Neuron (in vitro differentiated cells): ENCODE data around the gene C17orf113.
A peak's percentile ranks its signal among the peaks of the same experiment; 100 is the strongest.

ENCODE experiments used
- H2AFZ ChIP-seq: one replicate; pipeline ENCODE4 v1.6.1; 2013; ENCODE audit warnings: low read depth, mild to moderate bottlenecking, inconsistent platforms, low read length, moderate library complexity
- H3K27me3 ChIP-seq: one replicate; pipeline ENCODE4 v1.6.1; 2013; ENCODE audit warnings: low read length; ENCODE audit not compliant: insufficient read depth
- H3K36me3 ChIP-seq: one replicate; pipeline ENCODE4 v1.6.1; 2013; ENCODE audit warnings: low read length; ENCODE audit not compliant: insufficient read depth
- H3K4me1 ChIP-seq: one replicate; pipeline ENCODE4 v1.6.1; 2013; ENCODE audit warnings: low read length; ENCODE audit not compliant: insufficient read depth
- H3K4me3 ChIP-seq: 2 replicates; pipeline ENCODE4 v1.5.1; 2013; ENCODE audit warnings: mild to moderate bottlenecking, low read length, moderate library complexity
- H3K9me3 ChIP-seq: one replicate; pipeline ENCODE4 v1.6.1; 2013; ENCODE audit warnings: low read length

C17orf113 gene

DNA sequence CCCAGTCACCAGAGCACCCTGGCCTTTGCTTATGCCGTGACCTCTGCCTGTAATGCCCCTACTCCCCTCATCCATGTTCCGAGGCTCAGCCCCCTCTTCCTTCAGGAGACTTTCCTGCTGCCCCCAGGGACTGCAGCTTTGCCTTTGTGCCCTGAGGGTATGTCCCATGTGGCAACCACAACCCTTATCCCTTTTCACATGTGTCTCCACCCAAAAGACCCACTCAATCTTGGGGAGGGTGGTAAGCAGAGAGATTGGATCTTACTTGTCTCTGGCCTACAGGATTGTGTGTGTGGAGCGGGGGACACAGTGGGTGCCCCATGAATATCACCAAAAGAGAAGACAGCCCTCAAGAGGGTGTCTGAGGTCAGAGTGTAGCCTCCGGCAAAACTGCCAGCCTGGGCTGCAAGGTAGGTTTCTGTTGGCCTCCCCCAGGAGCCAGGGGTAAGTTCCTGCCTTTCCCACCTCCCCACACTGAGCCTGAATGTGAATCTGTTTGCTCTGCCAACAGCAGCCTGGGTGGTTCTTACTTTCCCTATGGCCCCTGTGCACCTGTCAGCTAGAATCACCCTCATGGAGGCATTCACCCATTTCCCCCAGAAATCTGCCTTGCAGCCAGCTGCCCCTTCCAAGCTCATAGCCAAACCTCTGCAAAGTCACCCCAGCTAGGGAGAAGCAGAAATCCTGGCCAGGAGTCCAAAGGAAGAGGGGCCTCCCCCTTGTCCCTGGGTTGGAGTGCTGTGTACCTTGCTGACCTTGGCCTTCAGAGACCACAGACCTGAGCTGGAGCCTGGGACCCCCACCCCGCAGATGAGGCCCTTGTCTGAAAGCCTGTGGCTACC, 11.5 kb upstream of the C17orf113 start:
- Histone ChIP-seq H3K4me1 (peaks cover 6% of the 10 kb centered on the region), H3K4me3 (no peak overlapping the region), H3K9me3 (peaks cover 4% of the 10 kb centered on the region), H2AFZ (no peak overlapping the region), H3K36me3 (no peaks in the 10 kb centered on the region), H3K27me3 (peaks cover 2% of the 10 kb centered on the region)

DNA sequence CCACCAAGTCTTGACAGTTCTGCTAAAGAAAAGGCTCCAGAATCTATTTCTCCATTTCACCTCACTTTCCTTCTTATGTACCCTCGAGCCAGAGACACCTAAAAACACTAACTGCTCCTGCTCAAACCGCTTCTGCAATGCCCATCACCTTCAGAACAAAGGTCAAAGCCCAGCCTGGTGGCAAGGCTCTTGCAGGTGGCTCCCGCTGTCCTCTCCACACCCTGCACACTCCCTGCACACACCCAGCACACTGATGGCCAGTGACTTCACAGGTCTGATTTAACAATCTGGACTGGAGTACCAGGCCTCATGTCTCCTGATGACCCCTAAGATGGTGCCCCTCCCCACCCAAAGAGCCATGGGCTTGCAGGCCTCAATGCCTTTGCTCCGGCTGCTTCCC, 9.8 kb upstream of the C17orf113 start:
- H3K36me3 ChIP-seq, result no peaks in the 10 kb centered on the region
- H3K9me3 ChIP-seq, result peaks cover 9% of the 10 kb centered on the region
- peaks cover 6% of the 10 kb centered on the region for H3K4me1 ChIP-seq
- H3K4me3 ChIP-seq, result no peak overlapping the region
- no peak overlapping the region for H2AFZ ChIP-seq
- H3K27me3 ChIP-seq, result peaks cover 2% of the 10 kb centered on the region

DNA sequence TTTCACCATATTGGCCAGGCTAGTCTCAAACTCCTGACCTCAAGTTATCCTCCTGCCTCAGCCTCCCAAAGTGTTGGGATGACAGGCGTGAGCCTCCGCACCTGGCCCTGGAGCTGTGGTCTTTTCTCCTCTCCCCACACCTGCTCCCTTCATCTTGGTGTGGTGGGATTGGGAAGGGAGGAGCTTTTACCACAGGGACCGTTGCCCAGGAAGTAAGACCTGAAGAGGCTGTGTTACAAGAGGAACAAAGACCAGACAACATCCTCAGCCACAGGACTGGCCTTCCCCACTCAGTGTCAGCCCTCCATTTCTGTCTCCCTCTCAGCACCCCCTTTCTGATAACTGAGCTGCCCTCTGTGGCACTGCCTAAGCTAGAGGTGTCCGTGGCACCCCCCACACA, 9.4 kb upstream of the C17orf113 start:
- H3K36me3 ChIP-seq, result no peaks in the 10 kb centered on the region
- H3K9me3 ChIP-seq, result peaks cover 9% of the 10 kb centered on the region
- H2AFZ ChIP-seq, result no peak overlapping the region
- H3K4me1 ChIP-seq, result peaks cover 6% of the 10 kb centered on the region
- H3K4me3 ChIP-seq, result no peak overlapping the region
- peaks cover 2% of the 10 kb centered on the region for H3K27me3 ChIP-seq

DNA sequence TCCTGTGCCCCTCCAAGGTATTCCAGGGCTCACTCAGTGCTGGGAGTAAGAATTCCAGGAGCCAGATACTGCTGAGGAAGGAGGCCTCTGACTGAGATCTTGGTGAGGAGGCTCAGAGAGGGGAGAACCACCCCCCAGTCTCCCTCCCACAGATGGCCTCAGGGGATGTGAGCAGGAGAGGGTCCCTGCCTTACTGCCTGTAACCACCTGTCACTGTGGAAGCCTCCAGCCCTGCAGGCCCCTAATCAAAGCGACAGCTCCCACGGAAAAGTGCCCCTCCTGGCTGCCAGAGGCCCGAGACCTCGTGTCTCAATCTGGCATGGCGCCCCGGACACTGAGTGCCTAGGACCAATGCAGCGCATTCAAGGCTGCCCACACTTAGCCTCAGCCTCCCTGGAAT, 7.7 kb upstream of the C17orf113 start:
- H3K4me3 ChIP-seq, result no peak overlapping the region
- peaks cover 14% of the 10 kb centered on the region for H3K27me3 ChIP-seq
- H2AFZ ChIP-seq, result no peak overlapping the region
- H3K4me1 ChIP-seq, result peaks cover 3% of the 10 kb centered on the region
- H3K9me3 ChIP-seq, result peaks cover 9% of the 10 kb centered on the region
- no peaks in the 10 kb centered on the region for H3K36me3 ChIP-seq

DNA sequence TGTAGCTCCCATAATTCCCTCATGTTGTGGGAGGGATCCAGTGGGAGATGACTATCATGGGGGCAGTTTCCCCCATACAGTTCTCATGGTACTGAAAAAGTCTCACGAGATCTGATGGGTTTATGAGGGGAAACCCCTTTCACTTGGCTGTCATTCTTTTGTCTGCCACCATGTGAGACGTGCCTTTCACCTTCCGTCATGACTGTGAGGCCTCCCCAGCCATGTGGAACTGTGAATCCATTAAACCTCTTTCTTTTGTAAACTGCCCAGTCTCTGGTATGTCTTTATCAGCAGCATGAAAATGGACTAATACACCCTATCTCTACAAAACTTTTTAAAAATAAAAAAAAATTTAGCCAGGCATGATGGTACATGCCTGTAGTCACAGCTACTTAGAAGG, 6.2 kb upstream of the C17orf113 start:
- Histone ChIP-seq H2AFZ (no peak overlapping the region), H3K27me3 (peaks cover 24% of the 10 kb centered on the region), H3K36me3 (no peaks in the 10 kb centered on the region), H3K9me3 (peaks cover 9% of the 10 kb centered on the region), H3K4me1 (peaks cover 10% of the 10 kb centered on the region), H3K4me3 (no peak overlapping the region)

DNA sequence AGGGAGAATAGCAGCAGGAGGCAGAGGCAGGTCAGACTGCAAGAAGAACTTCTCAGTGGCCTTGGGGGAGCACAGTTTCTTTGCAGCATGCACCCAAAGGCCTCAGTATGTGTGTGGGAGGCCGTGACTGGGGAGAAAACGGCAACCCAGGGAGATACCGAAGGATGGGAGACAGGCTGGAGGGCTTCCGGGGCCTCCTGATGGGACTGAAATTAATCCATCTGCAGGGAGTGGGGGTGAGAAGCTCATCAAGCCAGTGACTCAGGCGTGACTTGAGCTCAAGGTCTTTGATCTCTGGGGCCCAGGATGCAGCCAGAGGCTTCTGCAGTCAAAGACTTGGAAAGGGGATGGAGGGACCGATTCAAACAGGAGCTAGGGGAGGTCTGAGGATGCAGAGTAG, 5.1 kb upstream of the C17orf113 start:
- Histone ChIP-seq H2AFZ (no peak overlapping the region), H3K27me3 (peaks cover 24% of the 10 kb centered on the region), H3K4me1 (peaks cover 10% of the 10 kb centered on the region), H3K4me3 (no peak overlapping the region), H3K36me3 (no peaks in the 10 kb centered on the region), H3K9me3 (peaks cover 9% of the 10 kb centered on the region)

DNA sequence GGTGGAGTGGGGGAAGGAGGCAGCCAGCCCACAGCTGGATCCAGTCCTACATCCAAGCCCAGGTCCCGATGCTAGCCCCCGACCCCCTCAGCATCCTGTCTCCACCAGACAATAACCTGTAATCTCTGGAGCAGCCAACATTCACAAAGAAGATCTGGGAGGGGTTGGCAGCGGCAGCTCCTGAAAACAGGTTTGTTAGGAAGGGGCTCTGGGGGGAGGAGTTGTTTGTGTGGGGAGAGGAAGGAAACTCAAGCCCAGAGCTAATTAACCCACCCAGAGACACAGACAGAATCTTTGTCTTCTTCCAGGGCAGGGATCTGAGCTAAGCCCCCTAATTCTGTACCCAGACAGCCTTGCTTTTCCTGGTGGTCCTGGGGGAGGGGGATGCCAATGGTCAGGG, 4.6 kb upstream of the C17orf113 start:
- Histone ChIP-seq H3K4me3 (no peak overlapping the region), H3K36me3 (no peaks in the 10 kb centered on the region), H3K4me1 (peaks cover 10% of the 10 kb centered on the region), H3K27me3 (peaks cover 24% of the 10 kb centered on the region), H2AFZ (no peak overlapping the region), H3K9me3 (peaks cover 9% of the 10 kb centered on the region)

DNA sequence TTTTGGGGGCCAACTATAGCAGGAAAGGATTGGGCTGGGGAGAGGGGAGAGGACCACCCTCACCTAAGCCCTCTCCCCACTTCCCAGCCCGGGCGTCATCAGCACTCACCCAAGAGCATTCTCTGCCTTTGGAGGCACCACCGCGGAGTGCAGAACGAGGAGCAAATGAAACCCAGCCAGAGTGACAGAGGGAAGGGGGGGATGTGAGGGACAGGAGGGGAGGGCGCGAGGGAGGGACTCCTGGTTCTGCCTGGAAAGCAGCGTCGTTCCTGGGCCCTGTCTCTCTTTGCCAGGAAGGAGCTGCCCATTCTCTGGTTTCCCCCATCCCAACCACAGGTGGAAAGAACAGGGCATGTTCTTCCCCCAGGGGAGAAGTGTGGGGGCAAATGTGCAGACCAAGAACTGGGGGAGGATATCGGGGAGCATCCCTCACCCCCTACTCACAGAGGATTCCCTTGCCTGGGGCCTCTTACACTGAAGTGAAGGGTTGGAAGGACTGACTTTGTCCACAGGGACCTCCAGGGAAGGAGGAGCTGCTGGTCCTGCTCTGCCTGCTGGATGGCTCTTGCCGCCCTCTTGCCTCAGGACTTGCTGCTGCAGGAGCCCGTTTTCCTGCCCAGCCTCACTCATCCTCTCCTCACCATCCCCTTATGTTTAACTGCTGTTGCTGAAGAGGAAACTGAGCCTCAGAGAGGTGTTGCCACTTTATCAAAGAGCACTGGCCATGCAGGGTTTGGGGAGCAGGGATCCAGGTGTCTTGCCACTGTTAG, 3.5 kb upstream of the C17orf113 start:
- H3K27me3 ChIP-seq, result peaks cover 22% of the 10 kb centered on the region
- no peak overlapping the region for H2AFZ ChIP-seq
- no peak overlapping the region for H3K4me3 ChIP-seq
- peaks cover 9% of the 10 kb centered on the region for H3K9me3 ChIP-seq
- peaks cover 18% of the 10 kb centered on the region for H3K4me1 ChIP-seq
- H3K36me3 ChIP-seq, result no peaks in the 10 kb centered on the region

DNA sequence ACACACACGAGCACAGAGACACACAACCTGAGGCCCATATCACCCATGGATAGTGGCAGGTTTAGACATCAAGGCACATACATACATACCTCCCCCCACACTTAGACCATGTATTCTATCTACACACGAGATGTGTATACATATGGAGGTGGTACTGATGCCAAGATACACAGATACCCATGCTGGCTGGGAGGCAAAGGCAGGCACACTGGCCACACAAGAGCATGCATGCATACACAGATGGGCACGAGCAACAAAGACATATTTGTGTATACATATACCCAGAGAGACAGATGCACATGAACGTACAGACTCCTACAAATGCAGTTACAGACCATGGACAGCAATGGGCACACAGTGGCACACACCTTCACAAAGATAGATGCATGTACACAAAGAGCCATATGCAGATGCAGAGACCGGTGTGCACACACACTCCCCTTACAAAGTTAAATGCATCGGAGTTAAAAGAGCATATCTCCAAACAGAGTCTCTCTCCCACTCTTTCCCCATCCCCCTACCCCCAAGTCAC, 2.0 kb upstream of the C17orf113 start:
- Histone ChIP-seq H2AFZ (no peak overlapping the region), H3K4me3 (no peak overlapping the region), H3K36me3 (no peaks in the 10 kb centered on the region), H3K4me1 (peaks cover 18% of the 10 kb centered on the region), H3K27me3 (peaks cover 22% of the 10 kb centered on the region), H3K9me3 (peaks cover 9% of the 10 kb centered on the region)

DNA sequence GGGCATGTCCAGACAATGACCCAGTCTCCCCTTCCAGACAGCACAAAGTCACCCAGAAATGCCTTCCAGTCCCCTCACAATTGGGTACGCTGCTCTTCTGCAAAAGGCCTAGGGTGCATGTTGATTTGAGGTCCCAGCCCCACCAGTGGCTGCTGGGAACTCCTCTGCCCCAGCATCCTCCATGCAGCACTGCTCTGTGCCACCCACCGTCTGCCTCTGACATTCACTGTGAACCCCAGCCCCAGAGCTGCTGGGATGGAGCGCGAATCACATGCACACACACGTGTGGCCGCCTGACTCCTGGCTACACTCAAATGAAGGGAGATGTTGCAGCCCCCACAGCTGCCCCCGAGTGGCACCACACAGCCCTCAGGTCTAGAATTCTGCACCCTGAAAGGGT, 1.2 kb upstream of the C17orf113 start:
- H3K4me3 ChIP-seq, result no peak overlapping the region

DNA sequence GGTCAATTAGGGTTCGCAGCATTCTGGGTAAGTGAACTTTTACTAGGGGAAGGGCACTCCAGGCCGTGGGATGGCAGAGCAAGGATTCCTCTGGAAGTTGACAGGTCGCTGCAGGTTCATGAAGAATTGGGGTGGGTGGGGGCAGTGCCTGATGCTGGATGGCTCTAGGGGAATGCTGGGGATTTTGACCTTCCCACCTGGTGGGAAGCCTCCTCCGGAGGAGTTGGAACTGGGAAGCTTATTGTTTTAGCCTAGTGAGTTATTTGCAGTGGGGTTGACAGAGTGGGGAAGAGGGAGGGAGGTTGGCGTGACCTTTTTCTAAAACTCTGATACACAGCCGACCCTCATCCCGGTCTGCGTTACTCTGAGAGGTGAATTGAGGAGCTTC, 606 bp upstream of the C17orf113 start:
- Histone ChIP-seq H3K9me3 (peaks cover under 1% of the 10 kb centered on the region), H2AFZ (no peak overlapping the region), H3K27me3 (peaks cover 22% of the 10 kb centered on the region), H3K4me1 (peaks cover 18% of the 10 kb centered on the region), H3K4me3 (peak overlapping the region; percentile 32), H3K36me3 (no peaks in the 10 kb centered on the region)

More for the DNA sequence above, 1.2 kb upstream of the C17orf113 start:
- no peak overlapping the region for H2AFZ ChIP-seq
- H3K4me1 ChIP-seq, result peaks cover 18% of the 10 kb centered on the region
- H3K36me3 ChIP-seq, result no peaks in the 10 kb centered on the region
- H3K9me3 ChIP-seq, result peaks cover 5% of the 10 kb centered on the region
- peaks cover 22% of the 10 kb centered on the region for H3K27me3 ChIP-seq

DNA sequence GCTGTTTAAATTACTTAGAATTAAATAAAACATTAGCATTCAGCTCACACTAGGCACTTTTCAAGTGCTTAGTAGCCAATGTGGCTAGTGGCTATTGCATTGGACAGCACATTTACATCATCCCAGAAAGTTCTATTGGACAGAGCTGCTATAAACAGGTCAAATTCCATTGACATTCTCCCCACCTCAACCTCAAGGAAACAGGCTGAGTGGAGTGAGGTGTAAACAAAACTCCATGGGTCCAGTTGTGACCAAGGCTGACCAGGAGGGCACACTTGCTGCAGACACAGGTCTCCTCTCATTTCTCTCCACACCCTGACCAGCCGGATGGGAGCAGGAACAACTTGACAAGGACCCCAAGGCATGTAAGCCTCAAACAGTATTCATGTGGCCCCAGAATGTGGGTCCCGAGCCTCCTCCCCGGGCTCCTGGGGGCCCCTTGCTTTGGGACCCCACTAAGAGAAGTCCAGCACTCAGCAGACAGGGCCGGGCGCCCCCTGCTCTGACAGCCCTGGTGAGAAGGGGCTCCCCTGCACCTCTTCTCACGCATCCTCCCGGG, 488 bp downstream of the C17orf113 start:
- H3K4me1 ChIP-seq, result peaks cover 18% of the 10 kb centered on the region
- peak overlapping the region; percentile 74 for H3K4me3 ChIP-seq
- H3K36me3 ChIP-seq, result no peaks in the 10 kb centered on the region
- H3K27me3 ChIP-seq, result peaks cover 22% of the 10 kb centered on the region
- H2AFZ ChIP-seq, result peak overlapping the region; percentile 93
- no peaks in the 10 kb centered on the region for H3K9me3 ChIP-seq

DNA sequence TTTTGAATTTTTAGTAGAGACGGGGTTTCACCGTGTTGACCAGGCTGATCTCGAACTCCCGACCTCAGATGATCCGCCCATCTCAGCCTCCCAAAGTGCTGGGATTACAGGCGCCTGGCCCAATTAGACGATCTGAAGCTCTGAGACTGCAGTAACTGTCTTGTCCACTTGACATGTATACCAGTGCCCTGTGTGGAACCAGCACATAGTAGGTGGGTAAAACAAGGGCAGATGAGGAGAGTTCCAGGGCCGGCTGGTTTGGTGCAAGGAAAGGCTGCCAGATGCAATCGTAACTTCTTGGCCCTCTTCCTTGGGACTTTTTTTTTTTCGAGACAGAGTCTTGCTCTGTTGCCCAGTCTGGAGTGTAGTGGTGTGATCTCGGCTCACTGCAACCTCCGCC, 3.1 kb downstream of the C17orf113 start:
- H3K4me1 ChIP-seq, result peaks cover 9% of the 10 kb centered on the region
- H3K4me3 ChIP-seq, result no peak overlapping the region
- H3K36me3 ChIP-seq, result no peaks in the 10 kb centered on the region
- H3K9me3 ChIP-seq, result no peaks in the 10 kb centered on the region
- H3K27me3 ChIP-seq, result peaks cover 3% of the 10 kb centered on the region
- no peak overlapping the region for H2AFZ ChIP-seq
